ENCODE measurements around the gene ALKAL2. TPM values are rescaled to one million over a fixed set of nuclear protein-coding genes. Genes with fewer than 3 reads are reported as not detected.
A peak's percentile ranks its signal among the peaks of the same experiment; 100 is the strongest.

Gene ALKAL2
- total and polyA plus RNA-seq, 2 of the 13 experiments (the other 11 are each of a cell fraction or from before 2014, with no cell fraction given): 0.22 to 1.7 TPM

- peak; percentile 2; the same call in 1 of the 2 replicates for TF ChIP-seq ARID4A (CRISPR knock-in tag; IDR thresholded peaks at IDR 0.05; ENCODE audit: borderline replicate concordance)
- 0 out of 2 replicates have a peak, but pooled peaks have one; percentile 20 for TF ChIP-seq ZNF709 (CRISPR knock-in tag; IDR thresholded peaks at IDR 0.05)
- 0 out of 2 replicates have a peak, but pooled peaks have one; percentile 4 for TF ChIP-seq MTF2 (CRISPR knock-in tag; IDR thresholded peaks at IDR 0.05; ENCODE audit: borderline replicate concordance)
- TF ChIP-seq KAT8 (CRISPR knock-in tag; IDR thresholded peaks at IDR 0.05): peak; percentile 45; the same call in 1 of the 2 replicates
- TF ChIP-seq ZBTB34 (CRISPR knock-in tag; IDR thresholded peaks at IDR 0.05): no peak
- TF ChIP-seq MXD4 (CRISPR knock-in tag; IDR thresholded peaks at IDR 0.05): peak; percentile 43; the same call in 1 of the 2 replicates
- TF ChIP-seq FOSL2 (CRISPR knock-in tag; IDR thresholded peaks at IDR 0.05): peak; percentile 24; the same call in 1 of the 2 replicates
- no peak for TF ChIP-seq ZNF260 (CRISPR knock-in tag; IDR thresholded peaks at IDR 0.05; ENCODE audit: borderline replicate concordance, low read depth)
- TF ChIP-seq ZNF770 (CRISPR knock-in tag; IDR thresholded peaks at IDR 0.05): no peak
- no peak for TF ChIP-seq ZNF414 (CRISPR knock-in tag; IDR thresholded peaks at IDR 0.05)
- TF ChIP-seq HOXD1 (CRISPR knock-in tag; IDR thresholded peaks at IDR 0.05): peak; percentile 37; the same call in 1 of the 2 replicates
- no peak for TF ChIP-seq SOX6 (IDR thresholded peaks at IDR 0.05)
- TF ChIP-seq SOX6 (CRISPR knock-in tag; IDR thresholded peaks at IDR 0.05): 0 out of 2 replicates have a peak, but pooled peaks have one; percentile 5
- TF ChIP-seq RXRB (CRISPR knock-in tag; IDR thresholded peaks at IDR 0.05; ENCODE audit: borderline replicate concordance): 0 out of 2 replicates have a peak, but pooled peaks have one; percentile 19
- no peak for TF ChIP-seq PRDM4 (CRISPR knock-in tag; IDR thresholded peaks at IDR 0.05; ENCODE audit: borderline replicate concordance)
- 0 out of 2 replicates have a peak, but pooled peaks have one; percentile 45 for TF ChIP-seq SIN3B (IDR thresholded peaks at IDR 0.05; ENCODE audit: low read length)
- TF ChIP-seq GLI4 (CRISPR knock-in tag; IDR thresholded peaks at IDR 0.05; ENCODE audit: borderline replicate concordance): no peak
Measured at GRCh38 chr2:290090-290722, 2.3 kb upstream of the ALKAL2 start (continued).

All from HepG2 (cell line).